Regular cardiac myocyte (primary cell): ENCODE measurements around the gene ZNF609. TPM values are rescaled to one million over a fixed set of nuclear protein-coding genes. Genes with fewer than 3 reads are reported as not detected.

ENCODE experiments used
- total RNA-seq: library from RNA; depleted of rRNA; stranded (reverse); fragments of >200 nt; gene quantifications from 2 replicates; pipeline ENCODE4 v1.2.3, GENCODE V29; 2014

The ZNF609 gene
- 16.1 and 20.3 TPM in 2 replicates for total RNA-seq

GRCh38 chr15:64460206-64460723 is at the start of gene ZNF609:
Gene ZNF609 (plus strand): TSS chr15:64460578. CDS start chr15:64499420, 38,842 bp downstream.

Other genes starting within 250 kb of the ZNF609 start
- 22.6 and 22.8 TPM in 2 replicates for gene CSNK1G1, start 104.4 kb upstream of the ZNF609 start, total RNA-seq
- gene PCLAF, start 79.1 kb upstream of the ZNF609 start, total RNA-seq, result 5.6 and 25.1 TPM in 2 replicates
- 11.0 and 13.4 TPM in 2 replicates for gene TRIP4, start 72.7 kb upstream of the ZNF609 start, total RNA-seq